ENCODE data around the gene MYO18A.

DNA sequence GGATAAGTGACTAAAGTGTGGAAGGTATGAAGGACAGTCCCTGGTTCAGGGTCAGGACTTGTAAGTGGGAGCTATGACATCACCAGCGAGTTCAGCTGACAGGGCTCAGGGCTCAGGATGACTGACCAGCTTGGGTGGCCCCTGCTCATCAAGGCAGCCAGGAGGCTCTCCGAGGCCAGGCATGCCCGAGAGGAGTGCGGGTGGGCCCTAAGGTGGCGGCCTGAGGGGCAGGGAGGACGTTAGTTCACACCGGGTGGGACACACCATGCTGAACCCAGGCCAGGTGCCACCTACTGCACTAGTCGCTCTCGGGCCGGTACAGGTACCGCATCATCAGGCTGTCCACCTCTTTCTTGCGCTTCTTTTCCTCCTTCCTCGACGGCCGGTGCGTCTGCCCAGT, 100.8 kb downstream of the MYO18A start:
- TF ChIP-seq, protein P1, sequence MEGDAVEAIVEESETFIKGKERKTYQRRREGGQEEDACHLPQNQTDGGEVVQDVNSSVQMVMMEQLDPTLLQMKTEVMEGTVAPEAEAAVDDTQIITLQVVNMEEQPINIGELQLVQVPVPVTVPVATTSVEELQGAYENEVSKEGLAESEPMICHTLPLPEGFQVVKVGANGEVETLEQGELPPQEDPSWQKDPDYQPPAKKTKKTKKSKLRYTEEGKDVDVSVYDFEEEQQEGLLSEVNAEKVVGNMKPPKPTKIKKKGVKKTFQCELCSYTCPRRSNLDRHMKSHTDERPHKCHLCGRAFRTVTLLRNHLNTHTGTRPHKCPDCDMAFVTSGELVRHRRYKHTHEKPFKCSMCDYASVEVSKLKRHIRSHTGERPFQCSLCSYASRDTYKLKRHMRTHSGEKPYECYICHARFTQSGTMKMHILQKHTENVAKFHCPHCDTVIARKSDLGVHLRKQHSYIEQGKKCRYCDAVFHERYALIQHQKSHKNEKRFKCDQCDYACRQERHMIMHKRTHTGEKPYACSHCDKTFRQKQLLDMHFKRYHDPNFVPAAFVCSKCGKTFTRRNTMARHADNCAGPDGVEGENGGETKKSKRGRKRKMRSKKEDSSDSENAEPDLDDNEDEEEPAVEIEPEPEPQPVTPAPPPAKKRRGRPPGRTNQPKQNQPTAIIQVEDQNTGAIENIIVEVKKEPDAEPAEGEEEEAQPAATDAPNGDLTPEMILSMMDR (IDR thresholded peaks at IDR 0.05; ENCODE audit: insufficient read depth, low read length): no peak
- TF ChIP-seq, protein P2, sequence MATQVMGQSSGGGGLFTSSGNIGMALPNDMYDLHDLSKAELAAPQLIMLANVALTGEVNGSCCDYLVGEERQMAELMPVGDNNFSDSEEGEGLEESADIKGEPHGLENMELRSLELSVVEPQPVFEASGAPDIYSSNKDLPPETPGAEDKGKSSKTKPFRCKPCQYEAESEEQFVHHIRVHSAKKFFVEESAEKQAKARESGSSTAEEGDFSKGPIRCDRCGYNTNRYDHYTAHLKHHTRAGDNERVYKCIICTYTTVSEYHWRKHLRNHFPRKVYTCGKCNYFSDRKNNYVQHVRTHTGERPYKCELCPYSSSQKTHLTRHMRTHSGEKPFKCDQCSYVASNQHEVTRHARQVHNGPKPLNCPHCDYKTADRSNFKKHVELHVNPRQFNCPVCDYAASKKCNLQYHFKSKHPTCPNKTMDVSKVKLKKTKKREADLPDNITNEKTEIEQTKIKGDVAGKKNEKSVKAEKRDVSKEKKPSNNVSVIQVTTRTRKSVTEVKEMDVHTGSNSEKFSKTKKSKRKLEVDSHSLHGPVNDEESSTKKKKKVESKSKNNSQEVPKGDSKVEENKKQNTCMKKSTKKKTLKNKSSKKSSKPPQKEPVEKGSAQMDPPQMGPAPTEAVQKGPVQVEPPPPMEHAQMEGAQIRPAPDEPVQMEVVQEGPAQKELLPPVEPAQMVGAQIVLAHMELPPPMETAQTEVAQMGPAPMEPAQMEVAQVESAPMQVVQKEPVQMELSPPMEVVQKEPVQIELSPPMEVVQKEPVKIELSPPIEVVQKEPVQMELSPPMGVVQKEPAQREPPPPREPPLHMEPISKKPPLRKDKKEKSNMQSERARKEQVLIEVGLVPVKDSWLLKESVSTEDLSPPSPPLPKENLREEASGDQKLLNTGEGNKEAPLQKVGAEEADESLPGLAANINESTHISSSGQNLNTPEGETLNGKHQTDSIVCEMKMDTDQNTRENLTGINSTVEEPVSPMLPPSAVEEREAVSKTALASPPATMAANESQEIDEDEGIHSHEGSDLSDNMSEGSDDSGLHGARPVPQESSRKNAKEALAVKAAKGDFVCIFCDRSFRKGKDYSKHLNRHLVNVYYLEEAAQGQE (IDR thresholded peaks at IDR 0.05; ENCODE audit: insufficient replicate concordance, low read depth): no peak
- no peak for TF ChIP-seq POLR2AphosphoS5 (IDR thresholded peaks at IDR 0.05; ENCODE audit: low read depth)
- TF ChIP-seq SPI1 (IDR thresholded peaks at IDR 0.05; ENCODE audit: borderline replicate concordance, low read depth): no peak
- no peak for TF ChIP-seq GABPA (IDR thresholded peaks at IDR 0.05; ENCODE audit: low read depth)
